IPS-18a (cell line): ENCODE measurements around the gene EXOC4.

ENCODE experiments used
- H3K27ac ChIP-seq: one replicate; pipeline ENCODE4 v1.5.1; 2013; ENCODE audit warnings: low read length
- H3K27me3 ChIP-seq: one replicate; pipeline ENCODE4 v1.6.1; 2013; ENCODE audit warnings: mild to moderate bottlenecking, low read length; ENCODE audit not compliant: control insufficient read depth, insufficient read depth
- H3K36me3 ChIP-seq: one replicate; pipeline ENCODE4 v1.6.1; 2013; ENCODE audit warnings: low read depth, low read length; ENCODE audit not compliant: control insufficient read depth
- H3K4me1 ChIP-seq: one replicate; pipeline ENCODE4 v1.6.1; 2013; ENCODE audit warnings: low read depth, low read length; ENCODE audit not compliant: control insufficient read depth
- H3K4me3 ChIP-seq: one replicate; pipeline ENCODE4 v1.5.1; 2013; ENCODE audit warnings: low read length
- H3K9ac ChIP-seq: one replicate; pipeline ENCODE4 v1.6.1; 2013; ENCODE audit warnings: mild to moderate bottlenecking, low read length, moderate library complexity
- H3K9me3 ChIP-seq: one replicate; pipeline ENCODE4 v1.6.1; 2013; ENCODE audit warnings: low read depth, low read length; ENCODE audit not compliant: control insufficient read depth

Gene EXOC4

DNA sequence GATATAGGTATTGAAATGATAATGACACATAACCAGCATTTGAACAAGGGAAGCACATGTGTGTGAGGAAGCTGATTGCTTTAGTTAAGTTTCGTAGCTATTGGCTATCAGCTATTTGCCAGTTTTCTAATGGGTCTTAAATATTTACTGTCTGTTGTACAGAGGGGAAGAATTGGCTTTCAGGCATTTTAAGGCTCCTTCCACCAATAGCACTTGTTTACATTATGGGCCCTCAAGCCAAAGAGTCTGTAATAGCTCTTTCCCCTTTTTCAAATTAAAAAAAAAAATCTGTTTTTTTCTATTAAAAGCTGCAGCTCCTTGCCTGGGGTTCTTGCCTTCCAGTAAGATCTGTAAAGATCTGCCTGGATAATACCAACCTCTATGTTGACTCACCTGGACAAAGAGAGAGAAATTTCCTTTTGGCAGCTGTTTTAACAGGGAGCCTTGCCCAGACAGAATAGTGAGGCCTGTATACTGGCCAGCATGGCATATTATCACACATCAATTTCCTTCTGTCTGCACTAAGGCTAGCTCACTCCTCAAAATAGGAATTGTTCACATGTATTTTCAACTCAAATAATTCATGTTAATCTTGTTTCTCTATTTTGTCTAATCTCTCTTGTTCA is 769.5 kb downstream of the EXOC4 start:
- no peak overlapping the region for H3K9ac ChIP-seq
- H3K9me3 ChIP-seq: no peaks in the 10 kb centered on the region
- no peak overlapping the region for H3K4me3 ChIP-seq
- H3K4me1 ChIP-seq: peaks cover 21% of the 10 kb centered on the region
- H3K36me3 ChIP-seq: no peaks in the 10 kb centered on the region
- no peak overlapping the region for H3K27ac ChIP-seq
- H3K27me3 ChIP-seq: no peaks in the 10 kb centered on the region

DNA sequence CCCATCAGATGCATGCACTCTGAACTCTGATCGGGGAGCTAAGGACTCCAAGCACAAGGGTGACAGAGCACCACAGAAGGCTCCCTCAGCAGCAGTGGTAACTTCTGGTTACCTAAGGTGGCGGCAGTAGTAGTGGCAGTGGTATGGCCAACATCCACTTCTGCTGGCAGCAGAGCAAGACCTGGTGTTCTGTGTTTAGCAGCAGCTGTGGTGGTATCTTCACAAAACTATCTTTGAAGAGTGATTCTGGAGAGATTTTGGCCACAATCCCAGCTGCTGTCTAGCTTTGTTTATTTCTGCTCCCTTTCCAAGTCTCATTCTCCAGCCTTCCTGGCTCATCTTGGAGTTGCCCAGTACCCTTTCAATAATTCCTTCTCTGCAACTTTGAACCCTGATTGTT is 771.9 kb downstream of the EXOC4 start:
- H3K4me3 ChIP-seq: no peak overlapping the region
- no peak overlapping the region for H3K9ac ChIP-seq
- no peaks in the 10 kb centered on the region for H3K9me3 ChIP-seq
- no peaks in the 10 kb centered on the region for H3K27me3 ChIP-seq
- H3K27ac ChIP-seq: no peak overlapping the region
- H3K4me1 ChIP-seq: peaks cover 32% of the 10 kb centered on the region
- no peaks in the 10 kb centered on the region for H3K36me3 ChIP-seq

DNA sequence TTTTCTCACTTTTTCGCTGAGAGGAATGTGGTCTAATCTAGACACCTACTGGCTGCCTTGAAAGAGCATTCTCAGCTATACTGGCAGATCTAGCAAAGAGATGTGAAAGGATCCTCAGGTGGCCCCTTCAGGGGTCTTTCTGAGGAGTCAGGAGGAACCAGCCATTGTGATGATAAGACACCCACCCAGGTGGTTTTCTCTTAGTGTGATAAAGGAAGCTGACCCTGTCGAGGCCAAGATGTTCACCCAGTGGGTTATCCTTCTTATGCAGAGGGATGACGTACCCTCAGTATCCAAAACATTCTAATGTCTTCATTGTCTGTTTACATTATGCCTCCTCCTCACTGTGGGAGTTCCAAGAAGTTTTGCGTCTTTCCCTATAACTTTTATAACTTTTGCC is 776.0 kb downstream of the EXOC4 start:
- no peaks in the 10 kb centered on the region for H3K9me3 ChIP-seq
- no peaks in the 10 kb centered on the region for H3K27me3 ChIP-seq
- no peaks in the 10 kb centered on the region for H3K36me3 ChIP-seq
- H3K27ac ChIP-seq: peak overlapping the region; percentile 60
- H3K4me1 ChIP-seq: peaks cover 33% of the 10 kb centered on the region
- no peak overlapping the region for H3K9ac ChIP-seq
- H3K4me3 ChIP-seq: peak overlapping the region; percentile 13

GRCh38 chr7:134029743-134030142 is 776.9 kb downstream of the EXOC4 start:
- Histone ChIP-seq H3K9me3 (no peaks in the 10 kb centered on the region), H3K4me1 (peaks cover 33% of the 10 kb centered on the region), H3K9ac (no peak overlapping the region), H3K4me3 (no peak overlapping the region), H3K36me3 (no peaks in the 10 kb centered on the region), H3K27ac (no peak overlapping the region), H3K27me3 (no peaks in the 10 kb centered on the region)

DNA sequence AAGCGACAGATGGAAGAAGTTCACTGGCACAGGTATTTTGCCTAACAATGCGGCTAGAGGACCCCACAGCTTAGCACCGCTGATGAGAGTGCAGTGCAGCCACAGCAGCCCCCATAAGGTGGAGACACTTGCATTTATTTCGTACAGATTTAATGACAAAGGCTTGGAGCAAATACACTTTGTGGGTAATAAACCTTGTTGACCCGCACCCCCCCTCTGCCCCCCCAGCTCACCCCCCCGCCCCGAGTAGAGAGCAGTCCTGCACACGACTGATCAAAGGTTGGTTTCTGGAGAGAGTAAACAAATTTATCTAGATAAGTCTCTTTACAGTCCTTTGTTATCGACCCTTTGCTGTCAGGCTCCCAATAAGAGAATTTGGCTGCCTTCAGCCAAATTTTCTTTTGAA is 777.6 kb downstream of the EXOC4 start:
- no peak overlapping the region for H3K9ac ChIP-seq
- no peaks in the 10 kb centered on the region for H3K27me3 ChIP-seq
- H3K9me3 ChIP-seq: no peaks in the 10 kb centered on the region
- no peak overlapping the region for H3K27ac ChIP-seq
- H3K4me3 ChIP-seq: no peak overlapping the region
- H3K4me1 ChIP-seq: peaks cover 33% of the 10 kb centered on the region
- H3K36me3 ChIP-seq: no peaks in the 10 kb centered on the region

- H3K36me3 ChIP-seq: no peaks in the 10 kb centered on the region
- H3K27me3 ChIP-seq: no peaks in the 10 kb centered on the region
- no peak overlapping the region for H3K27ac ChIP-seq
- no peaks in the 10 kb centered on the region for H3K9me3 ChIP-seq
- H3K9ac ChIP-seq: no peak overlapping the region
- peaks cover 29% of the 10 kb centered on the region for H3K4me1 ChIP-seq
- H3K4me3 ChIP-seq: no peak overlapping the region
These were observed 779.1 kb downstream of the EXOC4 start for GRCh38 chr7:134031835-134032617.

DNA sequence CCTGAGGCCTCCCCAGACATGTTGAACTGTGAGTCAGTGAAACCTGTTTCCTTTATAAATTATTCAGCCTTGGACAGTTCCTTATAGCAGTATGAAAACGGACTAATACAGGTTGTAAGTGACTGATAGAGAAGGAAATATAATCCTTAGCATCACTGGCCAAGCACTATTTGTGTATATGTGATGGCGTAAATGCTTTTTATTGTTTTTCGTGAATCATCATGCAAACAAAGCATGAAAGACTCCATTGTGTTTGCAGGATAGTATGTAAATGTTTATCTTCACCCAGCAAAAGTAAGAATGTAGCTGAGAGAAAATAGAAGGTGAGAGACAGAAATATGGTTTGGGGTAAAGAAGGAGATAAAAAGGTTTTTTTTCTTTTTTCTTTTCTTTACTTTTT is 781.8 kb downstream of the EXOC4 start:
- H3K4me3 ChIP-seq: no peak overlapping the region
- H3K36me3 ChIP-seq: no peaks in the 10 kb centered on the region
- H3K4me1 ChIP-seq: peaks cover 17% of the 10 kb centered on the region
- H3K9me3 ChIP-seq: no peaks in the 10 kb centered on the region
- H3K9ac ChIP-seq: no peak overlapping the region
- H3K27ac ChIP-seq: no peak overlapping the region
- H3K27me3 ChIP-seq: no peaks in the 10 kb centered on the region

DNA sequence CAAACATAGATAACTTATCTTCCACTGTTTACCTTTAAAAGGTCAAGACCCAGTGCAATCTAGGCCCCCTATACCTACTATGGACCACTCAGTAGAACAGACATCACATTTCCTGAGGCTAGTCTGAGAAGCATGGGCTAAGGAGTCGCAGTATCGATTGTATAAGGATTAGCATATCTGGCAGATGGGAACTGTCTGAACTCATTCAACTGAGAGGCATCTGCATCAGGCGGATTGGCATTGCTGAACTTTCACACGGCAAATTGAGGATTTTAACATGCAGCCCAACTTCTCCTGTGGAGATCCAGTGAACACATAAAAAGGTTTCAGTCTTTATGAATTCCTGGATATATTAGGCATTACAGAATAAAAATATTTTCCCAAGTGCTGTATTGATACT is 785.1 kb downstream of the EXOC4 start:
- Histone ChIP-seq H3K9ac (no peak overlapping the region), H3K27ac (no peak overlapping the region), H3K27me3 (no peaks in the 10 kb centered on the region), H3K9me3 (no peaks in the 10 kb centered on the region), H3K36me3 (no peaks in the 10 kb centered on the region), H3K4me3 (no peak overlapping the region), H3K4me1 (no peaks in the 10 kb centered on the region)

DNA sequence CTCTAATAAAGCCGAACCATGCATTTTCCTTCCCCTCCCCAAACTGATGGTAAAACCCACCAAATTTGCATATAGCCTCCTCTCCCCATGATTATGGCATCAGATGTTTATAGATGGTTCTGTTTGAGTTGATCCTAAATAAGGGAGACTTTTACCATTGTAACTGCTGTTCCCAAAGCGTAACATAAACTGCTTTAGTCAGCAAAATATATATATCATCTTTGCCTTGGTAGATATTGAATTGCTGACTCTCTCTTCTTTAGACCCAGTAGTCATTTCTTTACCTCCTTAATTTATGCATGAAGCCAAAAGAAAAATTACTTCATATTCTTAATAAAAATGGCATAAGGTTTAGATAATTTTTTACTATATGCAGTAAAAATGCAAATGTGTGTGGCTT is 788.1 kb downstream of the EXOC4 start:
- Histone ChIP-seq H3K36me3 (no peaks in the 10 kb centered on the region), H3K4me3 (no peak overlapping the region), H3K4me1 (no peaks in the 10 kb centered on the region), H3K9ac (no peak overlapping the region), H3K27me3 (no peaks in the 10 kb centered on the region), H3K9me3 (no peaks in the 10 kb centered on the region), H3K27ac (no peak overlapping the region)

GRCh38 chr7:134041477-134041876 is 788.6 kb downstream of the EXOC4 start:
- no peak overlapping the region for H3K4me3 ChIP-seq
- no peaks in the 10 kb centered on the region for H3K27me3 ChIP-seq
- H3K9ac ChIP-seq: no peak overlapping the region
- no peaks in the 10 kb centered on the region for H3K36me3 ChIP-seq
- no peak overlapping the region for H3K27ac ChIP-seq
- peaks cover under 1% of the 10 kb centered on the region for H3K4me1 ChIP-seq
- H3K9me3 ChIP-seq: no peaks in the 10 kb centered on the region

GRCh38 chr7:134042307-134042706 is 789.4 kb downstream of the EXOC4 start:
- H3K27me3 ChIP-seq: no peaks in the 10 kb centered on the region
- no peak overlapping the region for H3K4me3 ChIP-seq
- H3K4me1 ChIP-seq: peaks cover 9% of the 10 kb centered on the region
- no peak overlapping the region for H3K9ac ChIP-seq
- no peaks in the 10 kb centered on the region for H3K9me3 ChIP-seq
- H3K27ac ChIP-seq: no peak overlapping the region
- no peaks in the 10 kb centered on the region for H3K36me3 ChIP-seq

- no peak overlapping the region for H3K27ac ChIP-seq
- H3K4me3 ChIP-seq: no peak overlapping the region
- peaks cover 9% of the 10 kb centered on the region for H3K4me1 ChIP-seq
- no peaks in the 10 kb centered on the region for H3K9me3 ChIP-seq
- no peaks in the 10 kb centered on the region for H3K27me3 ChIP-seq
- H3K36me3 ChIP-seq: no peaks in the 10 kb centered on the region
- H3K9ac ChIP-seq: no peak overlapping the region
These were observed 791.8 kb downstream of the EXOC4 start for GRCh38 chr7:134044682-134045081.
